ENCODE results near the gene RPS19BP1.

GRCh38 chr22:39502109-39502788 is 30.3 kb downstream of the RPS19BP1 start, which contains the start of gene MIEF1:
- TF ChIP-seq ATF3 (IDR thresholded peaks at IDR 0.05) (no peak), CTCF (IDR thresholded peaks at IDR 0.05 in 2 of 3, conservative IDR thresholded peaks at IDR 0.05 in 1 of 3; ENCODE audit: borderline replicate concordance in 1 of 3, insufficient read depth in 1 of 3, low read depth in 2 of 3, low read length in 2 of 3) (no peak), ZNF274 (IDR thresholded peaks at IDR 0.05; ENCODE audit: low read depth, low read length) (no peak), EGR1 (IDR thresholded peaks at IDR 0.05; ENCODE audit: low read depth) (peak; percentile 83), POLR2A (IDR thresholded peaks at IDR 0.05; ENCODE audit: borderline replicate concordance, extremely low read depth, insufficient read depth, insufficient read length) (peak; percentile 65), POLR2AphosphoS5 (IDR thresholded peaks at IDR 0.05; ENCODE audit: low read depth, low read length) (peak; percentile 64), YY1 (IDR thresholded peaks at IDR 0.05; ENCODE audit: extremely low read depth, insufficient replicate concordance, low read depth, low read length) (peak; percentile 94), TCF7L2 (IDR thresholded peaks at IDR 0.05; ENCODE audit: borderline replicate concordance, extremely low read depth, insufficient read depth, insufficient read length) (no peak), RAD21 (IDR thresholded peaks at IDR 0.05; ENCODE audit: low read depth) (no peak), EZH2phosphoT487 (IDR thresholded peaks at IDR 0.05; ENCODE audit: borderline replicate concordance) (no peak), EZH2 (IDR thresholded peaks at IDR 0.05) (no peak), SIN3A (IDR thresholded peaks at IDR 0.05; ENCODE audit: low read depth) (peak; percentile 67; the same call in 1 of the 2 replicates), MAX (IDR thresholded peaks at IDR 0.05) (peak; percentile 98)
